Measurements from ENCODE around the gene OPRD1.
"Not testable (repeated sequence)": the region's sequence is repeated elsewhere in the genome, so short reads cannot be mapped to it uniquely, and the experiment has no call there.

The OPRD1 gene
- total RNA-seq, result 0 to 0.37 (median 0.13) reads per million in 4 experiments

DNA sequence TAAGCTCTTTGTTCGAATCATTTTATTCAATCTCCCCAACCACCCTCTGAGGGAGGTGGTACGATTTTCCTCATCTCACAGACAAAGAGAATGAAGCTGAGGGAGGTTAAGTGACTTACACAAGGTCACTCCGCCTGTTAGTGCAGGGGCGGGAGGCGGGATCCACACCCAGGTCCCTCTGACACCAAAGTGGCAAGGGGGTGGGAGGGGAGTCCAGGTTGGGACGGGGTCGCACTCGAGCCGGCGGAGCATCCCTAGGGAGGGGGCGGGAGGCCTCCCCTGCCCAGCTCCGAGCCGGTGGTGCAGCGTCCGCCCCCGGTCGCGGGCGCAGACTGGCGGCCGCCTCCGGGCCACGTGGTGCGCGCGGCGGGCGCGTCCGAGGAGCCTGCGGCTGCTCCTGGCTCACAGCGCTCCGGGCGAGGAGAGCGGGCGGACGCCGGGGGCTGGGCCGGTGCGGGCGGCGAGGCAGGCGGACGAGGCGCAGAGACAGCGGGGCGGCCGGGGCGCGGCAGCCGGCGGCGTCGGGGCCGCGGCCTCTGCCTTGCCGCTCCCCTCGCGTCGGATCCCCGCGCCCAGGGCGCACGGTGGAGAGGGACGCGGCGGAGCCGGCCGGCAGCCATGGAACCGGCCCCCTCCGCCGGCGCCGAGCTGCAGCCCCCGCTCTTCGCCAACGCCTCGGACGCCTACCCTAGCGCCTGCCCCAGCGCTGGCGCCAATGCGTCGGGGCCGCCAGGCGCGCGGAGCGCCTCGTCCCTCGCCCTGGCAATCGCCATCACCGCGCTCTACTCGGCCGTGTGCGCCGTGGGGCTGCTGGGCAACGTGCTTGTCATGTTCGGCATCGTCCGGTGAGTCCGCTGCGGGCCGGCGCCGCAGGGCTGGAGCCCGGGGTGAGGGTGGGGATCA, at the start of gene OPRD1:
Gene OPRD1, plus strand, starts transcription at position 405 of the 903 bp plus-strand sequence. Its CDS starts 214 bp downstream, at position 619.
- no peak for DNase-seq

DNA sequence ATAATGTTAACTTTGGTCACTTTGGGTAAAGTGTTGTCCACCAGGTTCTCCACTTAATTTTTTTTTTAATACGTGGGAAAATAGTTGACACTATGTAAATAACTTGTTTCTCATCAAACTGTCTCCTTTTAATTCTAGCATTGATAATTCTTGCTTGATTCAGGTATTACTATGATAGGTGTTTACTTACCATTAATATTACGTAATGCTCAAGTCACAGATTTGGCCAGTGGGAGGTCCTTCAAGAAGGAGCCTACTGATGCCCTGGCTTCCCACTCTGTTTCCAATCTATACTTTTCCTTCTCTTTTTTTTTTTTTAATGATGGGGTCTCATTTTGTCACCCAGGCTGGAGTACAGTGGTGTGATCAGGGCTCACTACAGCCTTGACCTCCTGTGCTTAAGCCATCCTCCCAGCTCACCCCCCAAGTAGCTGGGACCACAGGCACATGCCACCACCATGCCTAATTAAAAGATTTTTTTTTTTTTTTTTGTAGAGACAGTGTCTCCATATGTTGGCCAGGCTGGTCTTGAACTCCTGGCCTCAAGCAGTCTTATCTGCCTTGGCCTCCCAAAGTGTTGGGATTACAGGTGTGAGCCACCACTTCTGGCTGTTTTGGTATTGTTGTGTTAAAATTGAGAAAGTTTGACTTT, 45.3 kb upstream of the OPRD1 start:
- DNase-seq, result no peak

- no peak for DNase-seq
Measured at GRCh38 chr1:28770601-28771165, 41.3 kb upstream of the OPRD1 start.

DNA sequence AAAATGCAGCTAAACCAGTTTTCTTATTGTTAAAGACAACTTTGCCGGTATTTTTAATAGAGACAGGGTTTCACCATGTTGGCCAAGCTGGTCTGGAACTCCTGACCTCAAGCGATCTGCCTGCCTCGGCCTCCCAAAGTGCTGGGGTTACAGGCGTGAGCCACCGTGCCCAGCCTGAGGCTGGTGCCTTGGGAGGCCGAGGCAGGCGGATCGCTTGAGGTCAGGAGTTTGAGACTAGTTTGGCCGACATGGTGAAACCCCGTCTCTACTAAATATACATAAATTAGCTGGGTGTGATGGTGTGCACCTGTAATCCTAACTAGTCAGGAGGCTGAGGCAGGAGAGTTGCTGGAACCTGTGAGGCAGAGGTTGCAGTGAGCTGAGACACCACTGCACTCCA, 40.0 kb upstream of the OPRD1 start:
- not testable (repeated sequence) for DNase-seq

GRCh38 chr1:28773105-28773504, 38.9 kb upstream of the OPRD1 start:
- no peak for DNase-seq

DNA sequence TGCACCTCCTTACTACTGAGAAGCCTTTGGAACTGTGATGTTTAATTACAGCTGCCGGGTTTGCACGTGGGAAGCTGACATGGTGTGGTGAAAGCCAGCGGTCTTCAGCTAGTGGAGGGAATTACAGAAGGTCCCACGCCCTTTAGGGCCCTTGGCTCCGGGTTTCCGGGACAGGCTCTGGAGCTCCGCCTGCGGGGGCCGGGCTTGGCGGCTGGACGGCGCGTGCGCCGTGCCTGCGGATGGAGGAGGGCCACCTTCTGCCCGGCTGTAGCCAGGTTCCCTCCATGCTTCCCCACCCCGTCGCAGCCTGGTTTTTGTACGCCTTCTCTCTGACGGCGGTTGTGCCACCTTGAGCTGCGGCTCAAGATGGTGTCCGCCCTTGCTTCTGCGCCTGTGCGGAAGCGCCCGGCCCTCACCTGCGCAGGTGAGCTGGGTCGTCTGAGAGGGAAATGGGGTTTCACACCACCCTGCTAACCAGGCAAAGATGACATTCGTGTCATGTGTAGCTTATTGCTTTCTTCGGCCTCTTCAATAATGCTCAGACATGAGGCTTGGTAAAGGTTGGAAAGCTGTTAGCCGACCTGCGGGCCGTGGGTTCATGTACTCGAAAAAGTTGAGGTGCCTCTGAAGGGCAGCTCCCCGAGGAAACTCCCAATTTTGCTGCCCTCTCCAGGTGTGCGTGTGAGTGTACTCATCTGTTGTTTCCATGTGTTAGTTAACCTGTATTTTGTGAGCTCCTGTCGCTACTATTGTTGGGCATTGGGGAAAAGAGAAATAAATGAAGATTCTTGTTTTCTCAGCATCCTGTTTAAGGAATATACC, 36.6 kb upstream of the OPRD1 start:
- peak; percentile 50 for DNase-seq

- no peak for DNase-seq
Measured at GRCh38 chr1:28776341-28776740, 35.6 kb upstream of the OPRD1 start.

DNA sequence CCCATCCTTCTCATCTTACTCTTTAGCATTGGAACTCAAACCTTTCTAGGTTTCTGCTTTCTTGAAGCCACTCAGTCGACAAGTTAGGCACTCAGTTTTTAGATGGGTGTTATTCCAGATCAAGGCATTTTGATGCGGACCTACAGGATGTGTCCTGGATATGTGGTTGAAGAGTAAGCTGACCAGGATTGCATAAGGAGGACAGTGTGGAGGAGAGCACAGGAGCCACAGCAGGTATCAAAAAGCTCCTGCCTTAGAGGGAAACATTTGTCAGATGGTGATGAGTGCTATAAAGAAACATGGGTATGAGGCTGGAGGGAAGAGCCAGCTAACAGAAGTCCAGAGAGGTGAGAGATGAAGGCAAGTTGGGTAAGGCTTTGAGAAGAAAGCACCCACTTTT, 33.9 kb upstream of the OPRD1 start:
- no peak for DNase-seq

GRCh38 chr1:28779751-28780408, 32.1 kb upstream of the OPRD1 start:
- no peak for DNase-seq

DNA sequence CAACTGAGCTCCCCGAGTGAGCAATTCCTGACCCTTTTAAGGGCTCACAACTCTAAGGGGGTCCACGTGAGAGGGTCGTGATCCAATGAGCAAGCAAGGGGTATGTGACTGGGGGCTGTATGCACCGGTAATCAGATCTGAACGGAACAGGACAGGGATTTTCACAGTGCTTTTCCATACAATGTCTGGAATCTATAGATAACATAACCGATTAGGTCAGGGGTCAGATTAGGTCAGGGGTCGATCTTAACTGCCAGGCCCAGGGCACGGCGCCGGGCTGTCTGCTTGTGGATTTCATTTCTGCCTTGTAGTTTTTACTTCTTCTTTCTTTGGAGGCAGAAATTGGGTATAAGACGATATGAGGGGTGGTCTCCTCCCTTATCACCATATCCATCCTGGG, 30.7 kb upstream of the OPRD1 start:
- no peak for DNase-seq

DNA sequence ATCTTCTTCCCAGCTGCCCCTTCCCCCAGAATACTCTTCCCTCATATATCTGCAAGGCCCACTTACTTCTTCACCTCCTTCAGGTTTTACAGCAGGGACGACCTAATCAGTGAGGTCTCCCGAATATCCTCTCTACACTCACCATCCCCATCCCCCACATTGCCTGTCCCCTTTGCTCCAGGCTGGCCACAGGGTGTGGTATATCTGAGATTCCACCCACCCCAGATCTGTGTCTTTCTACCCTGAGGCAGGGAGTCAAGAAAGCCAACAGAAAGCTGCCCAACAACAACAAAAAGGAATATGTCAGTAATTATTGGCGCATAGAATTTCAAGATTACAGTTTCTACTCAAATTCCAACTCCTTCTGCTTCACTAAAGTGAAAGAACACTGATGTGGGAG, 30.0 kb upstream of the OPRD1 start:
- no peak for DNase-seq

DNA sequence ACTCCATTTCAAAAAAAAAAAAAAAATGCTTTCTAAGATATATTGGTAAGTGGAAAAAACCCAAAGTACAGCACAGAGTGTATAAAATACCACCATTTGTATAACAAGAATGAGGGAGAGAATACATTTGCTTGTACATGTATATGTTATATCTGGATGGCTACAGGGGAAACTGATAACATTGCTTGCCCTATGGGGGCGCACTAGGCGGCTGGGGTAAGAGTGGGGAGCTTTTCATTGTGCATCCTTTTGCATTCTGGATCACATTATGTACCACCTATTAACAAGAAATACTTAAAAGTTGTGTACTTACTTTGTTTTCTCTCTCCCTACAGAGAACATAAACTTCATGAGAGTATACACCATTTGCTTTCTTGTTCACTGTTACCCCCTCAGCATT, 28.6 kb upstream of the OPRD1 start:
- DNase-seq, result no peak

DNA sequence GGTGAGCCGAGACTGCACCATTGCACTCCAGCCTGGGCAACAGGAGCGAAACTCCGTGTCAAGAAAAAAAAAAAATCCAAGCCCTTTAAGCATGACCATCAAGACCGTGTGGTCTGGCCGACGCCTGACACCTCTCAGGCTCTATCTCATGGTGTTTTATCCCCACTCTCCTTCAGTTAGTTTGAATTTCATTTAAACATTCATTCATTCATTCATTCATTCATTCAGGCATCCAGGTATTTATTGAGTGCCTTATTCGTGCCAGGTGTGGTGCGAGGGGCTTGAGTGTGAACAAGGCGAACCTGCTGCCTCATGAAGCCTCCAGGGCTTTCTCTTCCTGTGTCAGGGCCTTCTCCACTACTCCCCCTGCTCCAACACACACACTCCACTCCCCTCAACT, 22.6 kb upstream of the OPRD1 start:
- DNase-seq, result no peak

- DNase-seq, result no peak
Measured at GRCh38 chr1:28789816-28790215, 22.2 kb upstream of the OPRD1 start.

DNA sequence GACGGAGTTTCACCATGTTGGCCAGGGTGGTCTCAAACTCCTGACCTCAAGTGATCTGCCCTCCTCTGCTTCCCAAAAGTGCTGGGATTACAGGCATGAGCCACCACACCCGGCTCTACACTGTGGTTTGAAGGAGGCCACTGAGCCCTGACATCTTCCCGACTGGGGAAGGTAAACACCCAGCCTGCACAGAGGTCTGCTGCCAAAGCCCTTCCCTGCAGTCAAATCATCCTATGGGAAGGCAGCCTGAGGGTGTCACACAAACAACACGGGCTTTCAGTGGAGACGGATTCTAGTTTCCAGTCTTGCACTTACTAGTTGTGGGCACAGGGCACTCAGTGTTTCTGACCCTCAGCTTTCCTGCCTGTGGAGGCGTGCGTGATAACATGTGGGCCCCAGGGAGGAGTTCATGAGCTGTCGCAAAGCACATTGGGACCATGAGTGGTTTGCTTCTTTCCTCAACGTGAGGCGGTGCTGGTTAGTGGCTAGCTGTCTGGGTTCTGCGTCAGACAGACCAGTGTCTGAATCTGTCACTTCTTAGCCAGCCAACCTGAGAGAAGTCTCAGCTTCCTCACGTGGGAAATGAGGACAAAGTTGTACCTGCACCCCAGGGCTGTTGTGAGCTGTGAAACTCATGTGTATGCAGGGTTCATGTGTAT, 21.5 kb upstream of the OPRD1 start:
- DNase-seq, result no peak

GRCh38 chr1:28791929-28792328, 20.0 kb upstream of the OPRD1 start:
- DNase-seq, result not testable (repeated sequence)

DNA sequence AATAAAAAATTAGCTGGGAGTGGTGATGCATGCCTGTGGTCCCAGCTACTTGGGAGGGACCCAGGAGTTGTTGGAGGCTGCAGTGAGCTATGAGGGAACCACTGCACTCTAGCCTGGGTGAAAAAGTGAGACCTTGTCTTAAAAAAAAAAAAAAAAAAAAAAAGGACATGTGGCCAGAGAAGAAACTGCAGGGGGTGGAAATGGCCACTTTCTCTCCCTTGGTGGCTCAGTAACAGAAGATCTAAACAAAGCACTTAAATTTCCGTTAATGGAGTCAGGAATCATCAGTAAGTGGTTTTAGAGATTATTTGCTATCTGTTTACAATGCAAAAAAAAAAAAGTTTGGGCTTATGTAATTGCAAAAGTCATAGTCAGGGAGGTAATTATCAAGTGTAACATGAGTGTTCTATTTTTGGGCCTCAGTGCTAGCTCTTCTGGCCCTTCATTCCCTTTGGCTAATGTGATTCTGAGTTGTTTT, 19.3 kb upstream of the OPRD1 start:
- DNase-seq, result no peak

DNA sequence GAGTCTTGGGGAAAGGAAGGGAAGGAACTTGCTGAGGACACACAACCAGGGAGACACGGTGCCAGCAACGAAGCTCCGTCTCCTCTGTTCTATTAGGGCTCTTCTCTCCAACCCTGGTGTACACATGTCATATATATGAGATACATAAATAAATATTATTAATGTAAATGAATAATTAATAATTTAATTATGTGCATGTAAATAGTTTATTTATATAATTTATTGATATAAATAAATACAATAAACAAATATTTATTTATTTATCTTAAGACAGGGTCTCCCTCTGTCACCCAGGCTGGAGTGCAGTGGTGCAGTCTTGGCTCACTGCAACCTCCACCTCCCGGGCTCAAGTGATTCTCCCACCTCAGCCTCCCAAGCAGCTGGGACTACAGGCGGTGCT, 17.4 kb upstream of the OPRD1 start:
- not testable (repeated sequence) for DNase-seq

- no peak for DNase-seq
Measured at GRCh38 chr1:28796352-28797211, 15.4 kb upstream of the OPRD1 start.

DNA sequence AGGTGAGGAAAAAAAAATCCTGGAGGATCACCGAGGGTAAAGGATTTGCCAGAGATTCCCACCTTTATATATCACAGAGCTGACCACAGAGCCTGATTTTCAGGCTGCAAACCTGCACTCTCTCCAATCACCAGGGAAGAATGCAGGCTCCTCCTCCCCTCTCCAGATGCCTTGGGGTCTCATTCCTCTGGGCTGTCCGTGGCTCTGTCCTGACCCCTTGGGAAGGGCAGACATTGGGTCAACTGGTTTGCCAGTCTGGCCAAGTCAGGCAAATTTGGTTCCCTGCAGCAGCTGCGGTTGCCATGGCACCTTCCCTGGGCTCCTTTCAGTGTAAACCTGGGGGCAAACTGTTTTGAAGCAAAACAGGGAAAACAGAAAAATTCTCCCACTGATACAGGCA, 11.6 kb upstream of the OPRD1 start:
- DNase-seq, result no peak

GRCh38 chr1:28801461-28801860, 10.5 kb upstream of the OPRD1 start:
- DNase-seq, result no peak

Measured in effector CD8-positive, alpha-beta T cell (primary cell).